SK-N-SH (cell line): ENCODE measurements around the gene TBXA2R.
"Not testable (repeated sequence)": the region's sequence is repeated elsewhere in the genome, so short reads cannot be mapped to it uniquely, and the experiment has no call there.

ENCODE experiments used
- CTCF ChIP-seq: fragments of 200-600 bp; sonication (generic); IDR thresholded peaks from 2 replicates; pipeline ENCODE4 v1.6.1; 2017; ENCODE audit warnings: antibody characterized with exemption, mild to moderate bottlenecking, moderate library complexity
- GABPA ChIP-seq: IDR thresholded peaks from 2 replicates; pipeline ENCODE4 v1.4.0; 2012; ENCODE audit warnings: low read depth, mild to moderate bottlenecking
- POLR2AphosphoS5 ChIP-seq: IDR thresholded peaks from 2 replicates; pipeline ENCODE4 v1.6.1; 2012; ENCODE audit warnings: low read depth, low read length

- not testable (repeated sequence) for TF ChIP-seq CTCF, POLR2AphosphoS5, GABPA
These were observed 24.9 kb downstream of the TBXA2R start for GRCh38 chr19:3581792-3582191.
